GM23338 (cell line): Measurements from ENCODE around the gene PHF8. TPM values are rescaled to one million over a fixed set of nuclear protein-coding genes. Genes with fewer than 3 reads are reported as not detected.

Experiments
- ATAC-seq: fragments of 200-7000 bp; cut with Tn5 transposase; 3 replicates; pipeline ENCODE4 v1.9.1; 2020
- DNase-seq: peaks from one replicate; pipeline ENCODE4 v3.0.0-alpha.2; 2015; ENCODE audit warnings: low spot score
- H2AFZ ChIP-seq: fragments of 200-600 bp; sonication (generic); 2 replicates; pipeline ENCODE4 v1.8.0; 2016; ENCODE audit warnings: antibody characterized with exemption, mild to moderate bottlenecking, moderate library complexity
- H3F3A ChIP-seq: fragments of 200-600 bp; sonication (generic); replicated peaks from 2 replicates; pipeline ENCODE4 v1.8.0; 2017; ENCODE audit warnings: antibody characterized with exemption, mixed run types, low read depth
- H3K27ac ChIP-seq: fragments of 200-600 bp; sonication (generic); 2 replicates; pipeline ENCODE4 v1.6.1; 2016; ENCODE audit warnings: low read depth
- H3K27me3 ChIP-seq: fragments of 200-600 bp; sonication (generic); 2 replicates; pipeline ENCODE4 v1.8.0; 2016; ENCODE audit warnings: mild to moderate bottlenecking, mixed run types, moderate library complexity; ENCODE audit not compliant: insufficient read depth
- H3K36me3 ChIP-seq: fragments of 200-600 bp; sonication (generic); 2 replicates; pipeline ENCODE4 v1.8.0; 2016; ENCODE audit warnings: mild to moderate bottlenecking; ENCODE audit not compliant: insufficient read depth
- H3K4me1 ChIP-seq: fragments of 200-600 bp; sonication (generic); 2 replicates; pipeline ENCODE4 v1.8.0; 2016; ENCODE audit warnings: mild to moderate bottlenecking, moderate library complexity; ENCODE audit not compliant: insufficient read depth
- H3K4me2 ChIP-seq: fragments of 200-600 bp; sonication (generic); 2 replicates; pipeline ENCODE4 v1.7.1; 2017; ENCODE audit warnings: mixed run types
- H3K4me3 ChIP-seq: fragments of 200-600 bp; sonication (generic); 2 replicates; pipeline ENCODE4 v1.6.1; 2016; ENCODE audit warnings: mixed run types
- H3K79me2 ChIP-seq: fragments of 200-600 bp; sonication (generic); replicated peaks from 2 replicates; pipeline ENCODE4 v1.8.0; 2017; ENCODE audit warnings: mild to moderate bottlenecking; ENCODE audit not compliant: insufficient read depth
- H3K9me2 ChIP-seq: fragments of 200-600 bp; sonication (generic); 2 replicates; pipeline ENCODE4 v1.8.0; 2017; ENCODE audit not compliant: insufficient read depth
- H4K20me1 ChIP-seq: fragments of 200-600 bp; sonication (generic); replicated peaks from 2 replicates; pipeline ENCODE4 v1.8.0; 2017; ENCODE audit warnings: mild to moderate bottlenecking; ENCODE audit not compliant: insufficient read depth
- H3K27ac Mint-ChIP-seq: 2 replicates; pipeline ENCODE4 v1.8.0; 2020; ENCODE audit warnings: inconsistent platforms, mild to moderate bottlenecking, moderate library complexity, mixed read lengths
- H3K27me3 Mint-ChIP-seq: 3 replicates; pipeline ENCODE4 v1.8.0; 2022; ENCODE audit warnings: low read depth, mild to moderate bottlenecking, moderate library complexity, mixed read lengths, inconsistent platforms; ENCODE audit not compliant: insufficient read depth, poor library complexity
- H3K36me3 Mint-ChIP-seq: 3 replicates; pipeline ENCODE4 v1.8.0; 2021; ENCODE audit warnings: low read depth, mild to moderate bottlenecking, inconsistent platforms, moderate library complexity, mixed read lengths
- H3K4me1 Mint-ChIP-seq: 3 replicates; pipeline ENCODE4 v1.8.0; 2020; ENCODE audit warnings: mild to moderate bottlenecking, inconsistent platforms, mixed read lengths
- H3K4me3 Mint-ChIP-seq: 3 replicates; pipeline ENCODE4 v1.8.0; 2021; ENCODE audit warnings: moderate library complexity, mild to moderate bottlenecking, inconsistent platforms, mixed read lengths
- H3K9me3 Mint-ChIP-seq: 3 replicates; pipeline ENCODE4 v1.8.0; 2020; ENCODE audit warnings: moderate library complexity, mild to moderate bottlenecking, inconsistent platforms, mixed read lengths
- CREB1 ChIP-seq: fragments of 250-450 bp; sonication (Bioruptor Pico); IDR thresholded peaks from 2 replicates; pipeline ENCODE4 v1.5.0; 2020; ENCODE audit warnings: low read depth, mild to moderate bottlenecking, moderate library complexity
- CTCF ChIP-seq, 2 experiments: fragments of 200-600 bp in 1 of 2; sonication (generic) in 1 of 2; conservative IDR thresholded peaks; 2 replicates each; pipeline versions ENCODE4 v1.5.1 to v1.6.1; 2016 to 2017; ENCODE audit warnings: antibody characterized with exemption in 2 of 2, low read depth in 2 of 2, mild to moderate bottlenecking in 2 of 2, moderate library complexity in 1 of 2
- EZH2 ChIP-seq: fragments of 200-600 bp; sonication (generic); IDR thresholded peaks from one replicate; pipeline ENCODE4 v1.8.0; 2017; ENCODE audit warnings: antibody characterized with exemption, mild to moderate bottlenecking, low read depth; ENCODE audit not compliant: unreplicated experiment
- EZH2phosphoT487 ChIP-seq: fragments of 200-600 bp; sonication (generic); IDR thresholded peaks from one replicate; pipeline ENCODE4 v1.8.1; 2018; ENCODE audit warnings: antibody characterized with exemption; ENCODE audit not compliant: unreplicated experiment
- JUNB ChIP-seq: IDR thresholded peaks from one replicate; pipeline ENCODE4 v1.6.1; 2016; ENCODE audit warnings: antibody characterized with exemption; ENCODE audit not compliant: unreplicated experiment
- NANOG ChIP-seq: IDR thresholded peaks from 2 replicates; pipeline ENCODE4 v1.6.1; 2016; ENCODE audit warnings: antibody characterized with exemption, borderline replicate concordance
- POLR2AphosphoS5 ChIP-seq: IDR thresholded peaks from 2 replicates; pipeline ENCODE4 v1.6.1; 2016; ENCODE audit warnings: antibody characterized with exemption, low read depth
- REST ChIP-seq: IDR thresholded peaks from one replicate; pipeline ENCODE4 v1.6.1; 2018; ENCODE audit warnings: antibody characterized with exemption; ENCODE audit not compliant: unreplicated experiment
- STAT1 ChIP-seq: IDR thresholded peaks from one replicate; pipeline ENCODE4 v1.6.1; 2016; ENCODE audit warnings: antibody characterized with exemption; ENCODE audit not compliant: unreplicated experiment
- ZNF114 ChIP-seq: fragments of 250-450 bp; sonication (Bioruptor Pico); IDR thresholded peaks from 2 replicates; pipeline ENCODE4 v1.5.0; 2020; ENCODE audit warnings: mild to moderate bottlenecking, moderate library complexity
- ZNF331 ChIP-seq: fragments of 250-450 bp; sonication (Bioruptor Pico); IDR thresholded peaks from 2 replicates; pipeline ENCODE4 v1.5.0; 2020; ENCODE audit warnings: low read depth, mild to moderate bottlenecking, moderate library complexity
- polyA plus RNA-seq: library from polyadenylated mRNA; unstranded; fragments of >200 nt; fragmentation: Nextera tagmentation; extraction: Ambion mirVana; gene quantifications from 2 replicates; pipeline ENCODE4 v1.2.1, GENCODE V29; 2016
- total RNA-seq: library from RNA; depleted of rRNA; stranded (reverse); fragments of >200 nt; shearing (Covaris generic); gene quantifications from 2 replicates; pipeline ENCODE4 v1.2.3, GENCODE V29; 2014
- TF ChIP-seq, protein P1 (sequence below): IDR thresholded peaks from 2 replicates; pipeline ENCODE4 v1.6.1; 2016; ENCODE audit warnings: antibody characterized with exemption
- TF ChIP-seq, protein P2 (sequence below): fragments of 250-450 bp; sonication (Bioruptor Pico); IDR thresholded peaks from 2 replicates; pipeline ENCODE4 v1.5.0; 2020; ENCODE audit warnings: mild to moderate bottlenecking, moderate library complexity

PHF8 gene
- total and polyA plus RNA-seq, 2 experiments from 2014 or later, result 12.8 to 30.6 TPM

GRCh38 chrX:53992589-53992988, 51.7 kb downstream of the PHF8 start:
- Histone ChIP-seq H3K36me3 (peaks cover 6% of the 10 kb centered on the region; the same call in 1 of the 2 replicates), H2AFZ (no peak overlapping the region), H3K4me2 (no peak overlapping the region), H3K4me3 (no peak overlapping the region), H3K79me2 (no peaks in the 10 kb centered on the region), H3K27me3 (no peaks in the 10 kb centered on the region), H4K20me1 (no peaks in the 10 kb centered on the region), H3F3A (no peaks in the 10 kb centered on the region), H3K27ac (no peak overlapping the region), H3K4me1 (no peaks in the 10 kb centered on the region), H3K9me2 (no peaks in the 10 kb centered on the region)
- no peak for TF ChIP-seq CREB1 (CRISPR knock-in tag)
- TF ChIP-seq CTCF (conservative IDR thresholded peaks at IDR 0.05; ENCODE audit: low read depth in 2 of 2), result no peak
- no peak for TF ChIP-seq NANOG
- TF ChIP-seq, protein P1, sequence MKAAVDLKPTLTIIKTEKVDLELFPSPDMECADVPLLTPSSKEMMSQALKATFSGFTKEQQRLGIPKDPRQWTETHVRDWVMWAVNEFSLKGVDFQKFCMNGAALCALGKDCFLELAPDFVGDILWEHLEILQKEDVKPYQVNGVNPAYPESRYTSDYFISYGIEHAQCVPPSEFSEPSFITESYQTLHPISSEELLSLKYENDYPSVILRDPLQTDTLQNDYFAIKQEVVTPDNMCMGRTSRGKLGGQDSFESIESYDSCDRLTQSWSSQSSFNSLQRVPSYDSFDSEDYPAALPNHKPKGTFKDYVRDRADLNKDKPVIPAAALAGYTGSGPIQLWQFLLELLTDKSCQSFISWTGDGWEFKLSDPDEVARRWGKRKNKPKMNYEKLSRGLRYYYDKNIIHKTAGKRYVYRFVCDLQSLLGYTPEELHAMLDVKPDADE, result no peak
- TF ChIP-seq ZNF114 (CRISPR knock-in tag), result no peak
- TF ChIP-seq STAT1, result no peak
- no peak for TF ChIP-seq EZH2phosphoT487
- TF ChIP-seq JUNB, result no peak
- TF ChIP-seq POLR2AphosphoS5, result no peak
- TF ChIP-seq EZH2, result no peak
- no peak for TF ChIP-seq REST
- TF ChIP-seq, protein P2, sequence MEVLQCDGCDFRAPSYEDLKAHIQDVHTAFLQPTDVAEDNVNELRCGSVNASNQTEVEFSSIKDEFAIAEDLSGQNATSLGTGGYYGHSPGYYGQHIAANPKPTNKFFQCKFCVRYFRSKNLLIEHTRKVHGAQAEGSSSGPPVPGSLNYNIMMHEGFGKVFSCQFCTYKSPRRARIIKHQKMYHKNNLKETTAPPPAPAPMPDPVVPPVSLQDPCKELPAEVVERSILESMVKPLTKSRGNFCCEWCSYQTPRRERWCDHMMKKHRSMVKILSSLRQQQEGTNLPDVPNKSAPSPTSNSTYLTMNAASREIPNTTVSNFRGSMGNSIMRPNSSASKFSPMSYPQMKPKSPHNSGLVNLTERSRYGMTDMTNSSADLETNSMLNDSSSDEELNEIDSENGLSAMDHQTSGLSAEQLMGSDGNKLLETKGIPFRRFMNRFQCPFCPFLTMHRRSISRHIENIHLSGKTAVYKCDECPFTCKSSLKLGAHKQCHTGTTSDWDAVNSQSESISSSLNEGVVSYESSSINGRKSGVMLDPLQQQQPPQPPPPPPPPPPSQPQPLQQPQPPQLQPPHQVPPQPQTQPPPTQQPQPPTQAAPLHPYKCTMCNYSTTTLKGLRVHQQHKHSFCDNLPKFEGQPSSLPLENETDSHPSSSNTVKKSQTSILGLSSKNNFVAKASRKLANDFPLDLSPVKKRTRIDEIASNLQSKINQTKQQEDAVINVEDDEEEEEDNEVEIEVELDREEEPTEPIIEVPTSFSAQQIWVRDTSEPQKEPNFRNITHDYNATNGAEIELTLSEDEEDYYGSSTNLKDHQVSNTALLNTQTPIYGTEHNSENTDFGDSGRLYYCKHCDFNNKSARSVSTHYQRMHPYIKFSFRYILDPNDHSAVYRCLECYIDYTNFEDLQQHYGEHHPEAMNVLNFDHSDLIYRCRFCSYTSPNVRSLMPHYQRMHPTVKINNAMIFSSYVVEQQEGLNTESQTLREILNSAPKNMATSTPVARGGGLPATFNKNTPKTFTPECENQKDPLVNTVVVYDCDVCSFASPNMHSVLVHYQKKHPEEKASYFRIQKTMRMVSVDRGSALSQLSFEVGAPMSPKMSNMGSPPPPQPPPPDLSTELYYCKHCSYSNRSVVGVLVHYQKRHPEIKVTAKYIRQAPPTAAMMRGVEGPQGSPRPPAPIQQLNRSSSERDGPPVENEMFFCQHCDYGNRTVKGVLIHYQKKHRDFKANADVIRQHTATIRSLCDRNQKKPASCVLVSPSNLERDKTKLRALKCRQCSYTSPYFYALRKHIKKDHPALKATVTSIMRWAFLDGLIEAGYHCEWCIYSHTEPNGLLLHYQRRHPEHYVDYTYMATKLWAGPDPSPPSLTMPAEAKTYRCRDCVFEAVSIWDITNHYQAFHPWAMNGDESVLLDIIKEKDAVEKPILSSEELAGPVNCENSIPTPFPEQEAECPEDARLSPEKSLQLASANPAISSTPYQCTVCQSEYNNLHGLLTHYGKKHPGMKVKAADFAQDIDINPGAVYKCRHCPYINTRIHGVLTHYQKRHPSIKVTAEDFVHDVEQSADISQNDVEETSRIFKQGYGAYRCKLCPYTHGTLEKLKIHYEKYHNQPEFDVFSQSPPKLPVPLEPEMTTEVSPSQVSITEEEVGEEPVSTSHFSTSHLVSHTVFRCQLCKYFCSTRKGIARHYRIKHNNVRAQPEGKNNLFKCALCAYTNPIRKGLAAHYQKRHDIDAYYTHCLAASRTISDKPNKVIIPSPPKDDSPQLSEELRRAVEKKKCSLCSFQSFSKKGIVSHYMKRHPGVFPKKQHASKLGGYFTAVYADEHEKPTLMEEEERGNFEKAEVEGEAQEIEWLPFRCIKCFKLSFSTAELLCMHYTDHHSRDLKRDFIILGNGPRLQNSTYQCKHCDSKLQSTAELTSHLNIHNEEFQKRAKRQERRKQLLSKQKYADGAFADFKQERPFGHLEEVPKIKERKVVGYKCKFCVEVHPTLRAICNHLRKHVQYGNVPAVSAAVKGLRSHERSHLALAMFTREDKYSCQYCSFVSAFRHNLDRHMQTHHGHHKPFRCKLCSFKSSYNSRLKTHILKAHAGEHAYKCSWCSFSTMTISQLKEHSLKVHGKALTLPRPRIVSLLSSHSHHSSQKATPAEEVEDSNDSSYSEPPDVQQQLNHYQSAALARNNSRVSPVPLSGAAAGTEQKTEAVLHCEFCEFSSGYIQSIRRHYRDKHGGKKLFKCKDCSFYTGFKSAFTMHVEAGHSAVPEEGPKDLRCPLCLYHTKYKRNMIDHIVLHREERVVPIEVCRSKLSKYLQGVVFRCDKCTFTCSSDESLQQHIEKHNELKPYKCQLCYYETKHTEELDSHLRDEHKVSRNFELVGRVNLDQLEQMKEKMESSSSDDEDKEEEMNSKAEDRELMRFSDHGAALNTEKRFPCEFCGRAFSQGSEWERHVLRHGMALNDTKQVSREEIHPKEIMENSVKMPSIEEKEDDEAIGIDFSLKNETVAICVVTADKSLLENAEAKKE (CRISPR knock-in tag), result no peak
- no peak for TF ChIP-seq ZNF331 (CRISPR knock-in tag)
- peaks cover 37% of the 10 kb centered on the region for H3K36me3 Mint-ChIP-seq
- H3K4me1 Mint-ChIP-seq, result no peaks in the 10 kb centered on the region
- DNase-seq, result no peak
- no peaks in the 10 kb centered on the region; the same call in 2 of the 3 replicates for H3K9me3 Mint-ChIP-seq
- peaks cover 1% of the 10 kb centered on the region for H3K27me3 Mint-ChIP-seq
- ATAC-seq, result no peak
- no peak overlapping the region for H3K4me3 Mint-ChIP-seq
- H3K27ac Mint-ChIP-seq, result no peak overlapping the region
